Hematopoietic multipotent progenitor cell treated with erythropoietin and hydrocortisone succinate and interleukin-3 and kit ligand, for 8 days (in vitro differentiated cells): ENCODE results near the gene AP1M2.
"Not testable (repeated sequence)": the region's sequence is repeated elsewhere in the genome, so short reads cannot be mapped to it uniquely, and the experiment has no call there.

Experiments
- DNase-seq: peaks from one replicate; pipeline ENCODE4 v3.0.0-alpha.2; 2015

AP1M2 gene

DNA sequence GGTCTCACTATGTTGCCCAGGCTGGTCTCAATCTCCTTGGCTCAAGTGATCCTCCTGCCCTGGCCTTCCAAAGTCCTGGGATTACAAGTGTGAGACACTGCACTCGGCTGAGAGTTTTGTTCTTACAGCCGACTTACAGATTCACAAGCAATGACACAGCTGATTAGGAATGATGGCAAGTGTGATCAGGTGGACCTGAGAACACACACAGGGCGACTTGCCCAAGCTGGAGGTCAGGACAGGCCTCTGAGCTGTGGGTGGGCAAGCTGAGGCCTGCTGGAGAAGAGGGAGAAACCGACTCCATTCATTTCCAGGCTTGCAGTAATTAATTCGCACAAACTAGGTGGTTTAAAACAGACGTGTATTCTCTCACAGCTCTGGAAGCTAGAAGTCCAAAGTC is 51.5 kb downstream of the AP1M2 start:
- DNase-seq = no peak

DNA sequence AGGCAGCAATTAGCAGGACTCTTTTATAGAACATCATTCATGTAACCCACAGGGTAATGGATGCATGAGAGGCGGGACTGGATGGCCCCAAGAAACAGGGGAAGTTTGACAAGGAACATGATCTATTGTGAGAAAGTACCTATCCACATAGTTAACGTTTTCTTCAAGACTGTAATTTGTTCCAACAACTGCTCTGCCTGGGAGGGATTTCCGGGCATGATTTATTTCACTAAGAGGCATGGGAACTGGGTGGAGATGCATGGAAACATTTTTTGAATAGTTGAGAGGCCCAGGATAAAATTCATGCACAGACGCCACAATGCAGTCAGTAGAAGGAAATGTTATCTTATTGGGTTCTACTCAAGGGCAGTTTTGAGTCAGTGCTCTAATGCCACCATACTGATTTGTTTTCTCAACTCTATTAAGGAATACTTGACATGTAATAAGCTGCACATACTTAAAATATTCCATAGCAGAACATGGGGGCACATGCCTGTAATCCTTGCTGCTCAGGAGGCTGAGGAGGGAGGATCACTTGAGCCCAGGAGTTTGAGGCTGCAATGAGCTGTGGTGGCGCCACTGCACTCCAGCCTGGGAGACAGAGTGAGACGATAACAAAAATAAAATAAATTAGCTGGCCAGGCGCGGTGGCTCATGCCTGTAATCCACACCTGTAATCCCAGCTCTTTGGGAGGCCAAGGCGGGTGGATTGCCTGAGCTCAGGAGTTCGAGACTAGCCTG is 53.3 kb downstream of the AP1M2 start:
- no peak for DNase-seq

DNA sequence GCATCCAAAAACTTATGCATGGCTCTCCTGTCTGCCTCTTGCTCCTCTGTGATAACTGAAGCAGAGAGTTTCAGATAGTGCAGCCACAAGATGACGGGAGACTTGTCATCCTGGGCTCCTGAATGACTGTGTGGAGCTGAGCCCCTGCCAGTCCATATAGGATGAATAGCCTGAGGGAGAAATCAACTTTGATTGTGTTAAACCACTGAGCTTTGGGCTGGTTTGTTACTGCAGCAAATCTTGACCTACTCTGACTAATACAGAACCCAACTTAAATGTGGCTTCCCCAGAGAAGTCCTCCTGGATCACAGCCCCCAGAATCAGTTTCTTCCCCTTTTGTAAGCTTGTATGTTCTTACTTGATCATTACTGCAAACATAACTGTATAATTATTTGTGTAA is 54.7 kb downstream of the AP1M2 start:
- DNase-seq = no peak

DNA sequence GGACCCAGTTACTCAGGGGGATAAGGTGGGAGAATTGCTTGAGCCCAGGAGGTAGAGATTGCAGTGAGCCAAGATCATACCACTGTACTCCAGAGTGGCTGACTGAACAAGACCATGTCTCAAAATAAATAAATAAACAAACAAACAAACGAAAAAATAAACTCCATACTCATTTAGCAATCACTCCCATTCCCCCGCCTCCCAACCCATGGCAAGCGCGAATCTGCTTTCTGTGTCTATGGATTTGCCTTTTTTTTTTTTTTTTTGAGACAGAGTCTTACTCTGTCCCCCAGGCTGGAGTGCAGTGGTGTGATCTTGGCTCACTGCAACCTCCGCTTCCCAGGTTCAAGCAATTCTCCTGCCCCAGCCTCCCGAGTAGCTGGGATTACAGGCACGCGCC is 60.2 kb downstream of the AP1M2 start:
- DNase-seq = not testable (repeated sequence)

DNA sequence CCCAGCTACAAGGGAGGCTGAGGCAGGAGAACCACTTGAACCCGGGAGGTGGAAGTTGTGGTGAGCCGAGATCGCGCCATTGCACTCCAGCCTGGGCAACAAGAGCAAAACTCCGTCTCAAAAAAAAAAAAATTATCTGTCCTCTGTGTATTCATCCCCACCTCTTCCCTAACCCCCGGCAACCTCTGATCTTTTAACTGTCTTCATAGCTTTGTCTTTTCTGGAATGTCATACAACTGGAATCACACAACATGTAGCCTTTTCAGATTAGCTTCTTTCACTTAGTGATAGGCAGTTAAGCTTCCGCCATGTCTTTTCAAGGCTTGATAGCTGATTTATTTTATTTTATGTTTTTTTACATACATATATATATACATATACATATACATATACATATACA is 61.5 kb downstream of the AP1M2 start:
- no peak for DNase-seq

DNA sequence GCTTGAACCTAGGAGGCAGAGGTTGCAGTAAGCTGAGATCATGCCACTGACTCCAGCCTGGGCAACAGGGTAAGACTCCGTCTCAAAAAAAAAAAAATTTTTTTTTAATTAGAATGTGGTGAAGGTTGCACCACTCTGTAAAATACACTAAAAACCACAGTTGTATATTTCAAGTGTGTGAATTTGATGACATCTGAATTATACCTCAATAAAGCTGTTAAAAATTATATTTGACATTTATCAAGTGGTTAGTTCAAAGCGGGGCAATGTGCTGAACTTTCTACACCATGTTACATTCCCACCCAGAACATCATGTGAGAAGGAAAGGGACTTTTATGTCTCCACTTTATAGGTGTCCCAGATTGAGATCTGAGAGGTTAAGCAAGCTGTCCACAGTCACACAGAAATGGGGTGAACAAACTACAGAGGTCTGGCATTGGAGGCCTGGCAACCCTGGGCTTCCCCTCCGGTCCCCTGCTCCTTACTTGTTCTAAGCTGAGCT is 63.9 kb downstream of the AP1M2 start:
- no peak for DNase-seq
